Bladder microvascular endothelial cell (primary cell): ENCODE measurements around the gene FOCAD. TPM values are rescaled to one million over a fixed set of nuclear protein-coding genes. Genes with fewer than 3 reads are reported as not detected.

Source experiments
- total RNA-seq: library from RNA; depleted of rRNA; stranded (reverse); fragments of >200 nt; gene quantifications from 2 replicates; pipeline ENCODE4 v1.2.3, GENCODE V29; 2014

FOCAD gene
- total RNA-seq = 58.8 and 88.6 TPM in 2 replicates

GRCh38 chr9:20684035-20684874 is at the start of gene FOCAD:
FOCAD (plus strand) TSS chr9:20684259; CDS start chr9:20715354, 31,095 bp downstream.

GRCh38 chr9:21031091-21031807 is 347.2 kb downstream of the FOCAD start, which contains the start of gene HACD4:
HACD4 (minus strand) TSS chr9:21031640; CDS start chr9:21031590, 50 bp downstream.

Other genes with a start within 250 kb of the FOCAD start
- 8.1 and 9.6 TPM in 2 replicates for gene MLLT3, start 61.8 kb upstream of the FOCAD start, total RNA-seq